Peyer's patch (tissue), 4 donors: ENCODE results near the gene CIB4. TPM values are rescaled to one million over a fixed set of nuclear protein-coding genes. Genes with fewer than 3 reads are reported as not detected.

Source experiments
- DNase-seq, 3 donors: peaks; one replicate each; pipeline ENCODE4 v3.0.0-alpha.2; 2017 to 2019
- H3K27ac ChIP-seq, 4 donors: fragments of 200-600 bp; sonication (generic); one replicate each; pipeline ENCODE4 v1.5.1; 2016 to 2019
- H3K27me3 ChIP-seq, 2 donors: fragments of 200-600 bp; sonication (generic); one replicate each; pipeline ENCODE4 v1.5.1; 2019
- H3K36me3 ChIP-seq, 3 donors: fragments of 200-600 bp; sonication (generic); one replicate each; pipeline ENCODE4 v1.5.1; 2016 to 2019
- H3K4me1 ChIP-seq, 4 donors: fragments of 200-600 bp; sonication (generic); one replicate each; pipeline ENCODE4 v1.5.1; 2016 to 2019
- H3K4me3 ChIP-seq, 4 donors: fragments of 200-600 bp; sonication (generic); 1 replicate in 3 of 4; 2 replicates in 1 of 4; pipeline ENCODE4 v1.5.1; 2016 to 2019; ENCODE audit warnings: mild to moderate bottlenecking in 1 of 4
- H3K9me3 ChIP-seq, 4 donors: fragments of 200-600 bp; sonication (generic); one replicate each; pipeline ENCODE4 v1.5.1; 2016 to 2019; ENCODE audit warnings: mild to moderate bottlenecking in 1 of 4
- CTCF ChIP-seq, 6 experiments: fragments of 450-650 bp in 4 of 6; fragments of 200-600 bp in 2 of 6; sonication (generic) in 1 of 6; IDR thresholded peaks; one replicate each; pipeline ENCODE4 v1.5.1; 2017 to 2019; ENCODE audit warnings: antibody characterized with exemption in 6 of 6, mild to moderate bottlenecking in 3 of 6, moderate library complexity in 1 of 6
- POLR2A ChIP-seq, 2 donors: fragments of 450-650 bp; IDR thresholded peaks; one replicate each; pipeline ENCODE4 v1.5.1; 2017; ENCODE audit warnings: antibody characterized with exemption in 2 of 2, mild to moderate bottlenecking in 2 of 2, moderate library complexity in 2 of 2
- total RNA-seq, 4 donors: library from RNA; depleted of rRNA; stranded (reverse); fragments of >200 nt; gene quantifications; one replicate each; pipeline ENCODE4 v1.1.0, GENCODE V29; 2016

CIB4 gene
- total RNA-seq, 4 donors from 2014 or later = not detected

GRCh38 chr2:26580151-26580550 is 61.0 kb downstream of the CIB4 start:
- peak in 1 of 3 donors; percentile 27 for DNase-seq
- TF ChIP-seq CTCF (IDR thresholded peaks at IDR 0.05) (no peak), POLR2A (IDR thresholded peaks at IDR 0.05) (no peak)

GRCh38 chr2:26579723-26580040 is 61.5 kb downstream of the CIB4 start:
- Histone ChIP-seq H3K36me3 (no peaks in the 10 kb centered on the region), H3K27me3 (no peaks in the 10 kb centered on the region), H3K27ac (no peak overlapping the region), H3K4me3 (no peak overlapping the region), H3K9me3 (no peaks in the 10 kb centered on the region), H3K4me1 (no peaks in the 10 kb centered on the region)
- TF ChIP-seq POLR2A (IDR thresholded peaks at IDR 0.05) (no peak), CTCF (IDR thresholded peaks at IDR 0.05) (no peak)
- peak in 1 of 3 donors; percentile 4 for DNase-seq

More at GRCh38 chr2:26580151-26580550, 61.0 kb downstream of the CIB4 start:
- H3K27me3 ChIP-seq = no peaks in the 10 kb centered on the region
- no peaks in the 10 kb centered on the region for H3K36me3 ChIP-seq
- H3K9me3 ChIP-seq = no peaks in the 10 kb centered on the region
- no peak overlapping the region for H3K27ac ChIP-seq
- no peak overlapping the region for H3K4me3 ChIP-seq
- H3K4me1 ChIP-seq = no peaks in the 10 kb centered on the region

- TF ChIP-seq CTCF (IDR thresholded peaks at IDR 0.05) (no peak), POLR2A (IDR thresholded peaks at IDR 0.05) (no peak)
- Histone ChIP-seq H3K4me3 (no peak overlapping the region), H3K27ac (no peak overlapping the region), H3K4me1 (no peaks in the 10 kb centered on the region), H3K36me3 (no peaks in the 10 kb centered on the region), H3K27me3 (no peaks in the 10 kb centered on the region), H3K9me3 (no peaks in the 10 kb centered on the region)
- DNase-seq = no peak
Measured at GRCh38 chr2:26579025-26579722, 62.0 kb downstream of the CIB4 start.

GRCh38 chr2:26578581-26578980 is 62.6 kb downstream of the CIB4 start:
- no peaks in the 10 kb centered on the region for H3K27me3 ChIP-seq
- H3K4me3 ChIP-seq = no peak overlapping the region
- no peaks in the 10 kb centered on the region for H3K36me3 ChIP-seq
- H3K9me3 ChIP-seq = no peaks in the 10 kb centered on the region
- no peak for DNase-seq
- TF ChIP-seq POLR2A (IDR thresholded peaks at IDR 0.05) = no peak
- no peak overlapping the region for H3K27ac ChIP-seq
- H3K4me1 ChIP-seq = no peaks in the 10 kb centered on the region

GRCh38 chr2:26578113-26578458 is 63.1 kb downstream of the CIB4 start:
- DNase-seq = no peak
- H3K27me3 ChIP-seq = no peaks in the 10 kb centered on the region
- H3K9me3 ChIP-seq = no peaks in the 10 kb centered on the region
- H3K27ac ChIP-seq = no peak overlapping the region
- H3K4me3 ChIP-seq = no peak overlapping the region
- no peaks in the 10 kb centered on the region for H3K4me1 ChIP-seq
- no peaks in the 10 kb centered on the region for H3K36me3 ChIP-seq
- TF ChIP-seq CTCF (IDR thresholded peaks at IDR 0.05) (no peak), POLR2A (IDR thresholded peaks at IDR 0.05) (no peak)

GRCh38 chr2:26577442-26578112 is 63.6 kb downstream of the CIB4 start:
- no peaks in the 10 kb centered on the region for H3K27me3 ChIP-seq
- peak; percentile 40 to 78 (median 68) for DNase-seq
- no peaks in the 10 kb centered on the region for H3K9me3 ChIP-seq
- H3K4me1 ChIP-seq = no peaks in the 10 kb centered on the region
- TF ChIP-seq POLR2A (IDR thresholded peaks at IDR 0.05) (no peak), CTCF (IDR thresholded peaks at IDR 0.05) (peak; percentile 76 to 95 (median 86))
- H3K4me3 ChIP-seq = no peak overlapping the region
- no peaks in the 10 kb centered on the region for H3K36me3 ChIP-seq
- H3K27ac ChIP-seq = no peak overlapping the region
